PC-3 (cell line): Measurements from ENCODE around the gene KRT75. TPM values are rescaled to one million over a fixed set of nuclear protein-coding genes. Genes with fewer than 3 reads are reported as not detected.

Source experiments
- ATAC-seq: fragments of 200-7000 bp; cut with Tn5 transposase; 2 replicates; pipeline ENCODE4 v1.9.1; 2020; ENCODE audit warnings: mild to moderate bottlenecking, moderate library complexity
- BruUV-seq: library from RNA; stranded (reverse); fragments of 400-500 nt; replicated peaks from 2 replicates; lab custom pipeline; 2021; lab: Mats Ljungman, UMichigan
- CTCF ChIA-PET: fragments of 300-600 bp; sonication (Branson Sonifier 250); formaldehyde crosslinking; loops from one replicate; lab custom pipeline; 2022; ENCODE audit warnings: antibody characterized with exemption; lab: Charles Lee
- POLR2A ChIA-PET: fragments of 300-600 bp; sonication (Branson Sonifier 250); formaldehyde crosslinking; loops from one replicate; lab custom pipeline; 2022; ENCODE audit warnings: antibody characterized with exemption; ENCODE audit not compliant: unreplicated experiment; lab: Charles Lee
- DNase-seq: peaks from one replicate; pipeline ENCODE4 v3.0.0-alpha.2; 2015
- H2AFZ ChIP-seq: fragments of 300-600 bp; sonication (generic); 2 replicates; pipeline ENCODE4 v1.6.0; 2016; ENCODE audit warnings: antibody characterized with exemption, low read length
- H3F3A ChIP-seq: fragments of 300-600 bp; sonication (generic); one replicate; pipeline ENCODE4 v1.6.0; 2017; ENCODE audit warnings: antibody characterized with exemption, low read length, control low read depth, mild to moderate bottlenecking; ENCODE audit not compliant: unreplicated experiment
- H3K27ac ChIP-seq: fragments of 300-600 bp; sonication (generic); 2 replicates; pipeline ENCODE4 v1.5.1; 2016; ENCODE audit warnings: mild to moderate bottlenecking, low read length
- H3K27me3 ChIP-seq: fragments of 300-600 bp; sonication (generic); 2 replicates; pipeline ENCODE4 v1.6.1; 2016; ENCODE audit warnings: low read length, mixed read lengths
- H3K36me3 ChIP-seq: fragments of 300-600 bp; sonication (generic); 2 replicates; pipeline ENCODE4 v1.6.1; 2016; ENCODE audit warnings: low read depth, mixed run types, low read length, mixed read lengths
- H3K4me1 ChIP-seq: fragments of 300-600 bp; sonication (generic); 2 replicates; pipeline ENCODE4 v1.5.1; 2016; ENCODE audit warnings: low read length; ENCODE audit not compliant: insufficient read depth
- H3K4me2 ChIP-seq: fragments of 300-600 bp; sonication (generic); 2 replicates; pipeline ENCODE4 v1.6.0; 2016; ENCODE audit warnings: low read length
- H3K4me3 ChIP-seq: fragments of 300-600 bp; sonication (generic); 2 replicates; pipeline ENCODE4 v1.5.1; 2016; ENCODE audit warnings: mild to moderate bottlenecking, low read length, mixed read lengths
- H3K79me2 ChIP-seq: fragments of 300-600 bp; sonication (generic); 2 replicates; pipeline ENCODE4 v1.6.1; 2017; ENCODE audit warnings: low read length, mixed read lengths
- H3K9ac ChIP-seq: fragments of 300-600 bp; sonication (generic); 2 replicates; pipeline ENCODE4 v1.6.0; 2016; ENCODE audit warnings: mild to moderate bottlenecking, low read length
- H3K9me2 ChIP-seq: fragments of 300-600 bp; sonication (generic); replicated peaks from 2 replicates; pipeline ENCODE4 v1.6.1; 2016; ENCODE audit warnings: mixed run types, low read length, mixed read lengths
- H3K9me3 ChIP-seq: fragments of 300-600 bp; sonication (generic); 2 replicates; pipeline ENCODE4 v1.6.1; 2016; ENCODE audit warnings: low read length, mixed read lengths
- H4K20me1 ChIP-seq: fragments of 300-600 bp; sonication (generic); 2 replicates; pipeline ENCODE4 v1.6.1; 2016; ENCODE audit warnings: low read length, mixed read lengths
- CTCF ChIP-seq: fragments of 300-600 bp; sonication (generic); conservative IDR thresholded peaks from 2 replicates; pipeline ENCODE4 v1.5.1; 2017; ENCODE audit warnings: antibody characterized with exemption, low read depth, mild to moderate bottlenecking, low read length
- EZH2 ChIP-seq: fragments of 300-600 bp; sonication (generic); IDR thresholded peaks from one replicate; pipeline ENCODE4 v1.6.1; 2017; ENCODE audit warnings: antibody characterized with exemption, mild to moderate bottlenecking, low read length; ENCODE audit not compliant: unreplicated experiment
- EZH2phosphoT487 ChIP-seq: fragments of 300-600 bp; sonication (generic); IDR thresholded peaks from 2 replicates; pipeline ENCODE4 v1.6.1; 2018; ENCODE audit warnings: mild to moderate bottlenecking, antibody characterized with exemption, low read length, borderline replicate concordance
- intact Hi-C: fragments of 100-400 bp; cut with micrococcal nuclease; formaldehyde crosslinking; loops from 2 replicates; pipeline ENCODE4 v1.9.0; 2023
- total RNA-seq: library from RNA; depleted of rRNA; stranded (reverse); fragments of >200 nt; gene quantifications from 2 replicates; pipeline ENCODE4 v1.2.3, GENCODE V29; 2014

Gene KRT75
- total RNA-seq, 1 experiment from 2014 or later = 38.5 TPM

GRCh38 chr12:52439845-52440244, 5.7 kb upstream of the KRT75 start:
- no peaks in the 10 kb centered on the region for H3K27me3 ChIP-seq
- H3F3A ChIP-seq = peaks cover 36% of the 10 kb centered on the region
- no peaks in the 10 kb centered on the region for H3K9me2 ChIP-seq
- no peak overlapping the region for H2AFZ ChIP-seq
- ChIA-PET CTCF (no interaction called here), POLR2A (no interaction called here)
- DNase-seq = peak; percentile 29
- H3K9me3 ChIP-seq = no peaks in the 10 kb centered on the region
- H4K20me1 ChIP-seq = no peaks in the 10 kb centered on the region
- no peak for ATAC-seq
- no peak for TF ChIP-seq EZH2phosphoT487
- TF ChIP-seq CTCF = no peak
- no peak for TF ChIP-seq EZH2
- H3K27ac ChIP-seq = peak overlapping the region; percentile 95
- no peak overlapping the region for H3K4me3 ChIP-seq
- peak overlapping the region; percentile 5 for H3K4me2 ChIP-seq
- no TSS peak for BruUV-seq
- intact Hi-C loops = loop anchor here (2.0 to 10.0 kb wide), 4 partner anchors 15 to 432 kb away; no protein-coding TSS in a partner anchor
- peaks cover 95% of the 10 kb centered on the region for H3K4me1 ChIP-seq
- peak overlapping the region; percentile 75 for H3K9ac ChIP-seq
- H3K36me3 ChIP-seq = no peaks in the 10 kb centered on the region
- H3K79me2 ChIP-seq = no peaks in the 10 kb centered on the region

GRCh38 chr12:52439420-52439819, 5.2 kb upstream of the KRT75 start:
- Histone ChIP-seq H3K36me3 (no peaks in the 10 kb centered on the region), H3K9me2 (no peaks in the 10 kb centered on the region), H3K4me3 (no peak overlapping the region), H3K9ac (peak overlapping the region; percentile 75; the same call in 1 of the 2 replicates), H3K27ac (peak overlapping the region; percentile 95), H3K27me3 (no peaks in the 10 kb centered on the region), H2AFZ (no peak overlapping the region), H3K4me1 (peaks cover 96% of the 10 kb centered on the region), H4K20me1 (no peaks in the 10 kb centered on the region), H3K79me2 (no peaks in the 10 kb centered on the region), H3K9me3 (no peaks in the 10 kb centered on the region), H3K4me2 (0 out of 2 replicates have a peak overlapping the region, but pooled peaks have one; percentile 5), H3F3A (peaks cover 36% of the 10 kb centered on the region)
- CTCF ChIA-PET = no interaction called here
- TF ChIP-seq CTCF (no peak), EZH2 (no peak), EZH2phosphoT487 (no peak)
- POLR2A ChIA-PET = no interaction called here
- no TSS peak for BruUV-seq
- DNase-seq = no peak
- no peak for ATAC-seq
- intact Hi-C loops = no loop called here
